22Rv1 (cell line): Measurements from ENCODE around the gene GKN1.

Experiments used
- CTCF ChIP-seq: fragments of 450-650 bp; IDR thresholded peaks from 2 replicates; pipeline ENCODE4 v1.5.1; 2017; ENCODE audit warnings: mild to moderate bottlenecking
- ZFX ChIP-seq: fragments of 450-650 bp; IDR thresholded peaks from 2 replicates; pipeline ENCODE4 v1.6.1; 2017; ENCODE audit warnings: antibody characterized with exemption, borderline replicate concordance

DNA sequence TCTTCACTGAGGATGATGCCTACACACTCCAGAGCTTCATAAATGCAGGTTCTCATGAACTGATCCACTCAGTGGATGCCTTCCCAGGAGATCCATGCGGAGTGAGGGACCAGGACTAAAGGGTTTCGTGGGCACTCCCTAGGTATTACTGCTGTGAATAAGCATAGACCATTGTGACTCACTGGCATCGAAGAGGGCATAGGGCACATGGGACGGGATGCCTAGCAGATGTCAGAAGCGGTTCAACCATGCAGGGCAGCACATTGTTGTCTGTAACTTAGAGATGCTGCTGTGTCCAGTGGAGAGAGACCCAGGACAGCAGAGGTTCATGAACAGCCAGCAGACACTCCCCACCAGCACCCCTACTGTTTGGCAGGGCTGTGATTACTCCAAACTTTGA lies 39.0 kb upstream of the GKN1 start:
- TF ChIP-seq CTCF (no peak), ZFX (no peak)
